Transverse colon (tissue), 4 donors: ENCODE data around the gene LIPA. TPM values are rescaled to one million over a fixed set of nuclear protein-coding genes. Genes with fewer than 3 reads are reported as not detected.

Experiments
- DNase-seq: peaks from one replicate; pipeline ENCODE4 v3.0.0-alpha.2; 2019
- H3K27ac ChIP-seq, 4 donors: fragments of 200-600 bp; sonication (generic); 2 replicates each; pipeline ENCODE4 v1.5.1; 2016 to 2018; ENCODE audit warnings: inconsistent platforms in 4 of 4
- H3K27me3 ChIP-seq: fragments of 200-600 bp; sonication (generic); 2 replicates; pipeline ENCODE4 v1.5.1; 2017; ENCODE audit warnings: inconsistent platforms
- H3K36me3 ChIP-seq, 4 donors: fragments of 200-600 bp; sonication (generic); 2 replicates each; pipeline ENCODE4 v1.5.1; 2017 to 2019; ENCODE audit warnings: inconsistent platforms in 4 of 4
- H3K4me1 ChIP-seq, 4 donors: fragments of 200-600 bp; sonication (generic); 2 replicates each; pipeline ENCODE4 v1.5.1; 2017 to 2020; ENCODE audit warnings: inconsistent platforms in 4 of 4
- H3K4me3 ChIP-seq, 4 donors: fragments of 200-600 bp; sonication (generic); 1 replicate in 1 of 4; 2 replicates in 3 of 4; pipeline versions ENCODE4 v1.5.1 to v1.6.1; 2017 to 2019; ENCODE audit warnings: inconsistent platforms in 4 of 4
- H3K9me3 ChIP-seq, 2 donors: fragments of 200-600 bp; sonication (generic); 2 replicates each; pipeline ENCODE4 v1.5.1; 2017 to 2019; ENCODE audit warnings: inconsistent platforms in 2 of 2
- CTCF ChIP-seq, 5 experiments: fragments of 200-600 bp in 3 of 5; fragments of 450-650 bp in 2 of 5; sonication (generic) in 3 of 5; IDR thresholded peaks; 1 replicate in 2 of 5; 2 replicates in 3 of 5; pipeline ENCODE4 v1.5.1; 2016 to 2017; ENCODE audit warnings: antibody characterized with exemption in 5 of 5, inconsistent platforms in 3 of 5, mild to moderate bottlenecking in 2 of 5, moderate library complexity in 1 of 5
- EP300 ChIP-seq: sonication (generic); formaldehyde crosslinking; IDR thresholded peaks from one replicate; pipeline ENCODE4 v1.6.1; 2017; ENCODE audit warnings: antibody characterized with exemption, low read depth
- POLR2A ChIP-seq: fragments of 450-650 bp; IDR thresholded peaks from one replicate; pipeline ENCODE4 v1.6.1; 2016; ENCODE audit warnings: antibody characterized with exemption, mild to moderate bottlenecking, moderate library complexity
- POLR2AphosphoS5 ChIP-seq, 3 donors: sonication (generic); formaldehyde crosslinking; IDR thresholded peaks; one replicate each; pipeline ENCODE4 v1.6.1; 2016; ENCODE audit warnings: antibody characterized with exemption in 3 of 3
- WGBS, 2 donors: methylation state at CpG; one replicate each; pipeline ENCODE4 v1.1.5; 2018; ENCODE audit warnings: low coverage in 1 of 2; 5-methylcytosine and 5-hydroxymethylcytosine counted together
- in situ Hi-C, 4 donors: fragments of 200-750 bp; cut with MboI; loops; one replicate each; pipeline versions ENCODE4 v1.15.0 to v1.15.1; 2017; ENCODE audit warnings: low sequenced_read_pairs in 3 of 4, low pct_ligation_motif_present in 1 of 4, low pct_unique_long_range_greater_than_20kb in 1 of 4
- intact Hi-C: fragments of 100-400 bp; cut with DNase I; formaldehyde crosslinking; loops from one replicate; pipeline ENCODE4 v1.15.1; 2023; ENCODE audit warnings: low total_unique reads
- total RNA-seq, 4 donors: library from RNA; depleted of rRNA; stranded (reverse); fragments of >200 nt; gene quantifications; one replicate each; pipeline ENCODE4 v1.1.0, GENCODE V29; 2016

Gene LIPA
- total RNA-seq, 4 donors from 2014 or later = 3.6 to 23.8 (median 12.1) TPM

GRCh38 chr10:89228146-89228545, 23.4 kb downstream of the LIPA start:
- Histone ChIP-seq H3K9me3 (no peaks in the 10 kb centered on the region), H3K4me3 (no peak overlapping the region), H3K27me3 (no peaks in the 10 kb centered on the region), H3K27ac (no peak overlapping the region), H3K36me3 (peaks cover 0 to 11% (median 0%) of the 10 kb centered on the region in 4 donors), H3K4me1 (peaks cover 0 to 3% (median 0%) of the 10 kb centered on the region in 4 donors)
- intact Hi-C loops (no loop called here), in situ Hi-C loops (loop anchor here in 1 of 4 donors (10.0 kb wide), 1 partner anchor 283 kb away; no protein-coding TSS in a partner anchor)
- DNase-seq = no peak
- no peak for TF ChIP-seq EP300
- TF ChIP-seq POLR2AphosphoS5 (IDR thresholded peaks at IDR 0.05) = no peak
- no peak for TF ChIP-seq CTCF (IDR thresholded peaks at IDR 0.05)
- no peak for TF ChIP-seq POLR2A
- WGBS, 2 donors = 92 to 93% methylated on average over 3 of the region's 3 CpGs

DNA sequence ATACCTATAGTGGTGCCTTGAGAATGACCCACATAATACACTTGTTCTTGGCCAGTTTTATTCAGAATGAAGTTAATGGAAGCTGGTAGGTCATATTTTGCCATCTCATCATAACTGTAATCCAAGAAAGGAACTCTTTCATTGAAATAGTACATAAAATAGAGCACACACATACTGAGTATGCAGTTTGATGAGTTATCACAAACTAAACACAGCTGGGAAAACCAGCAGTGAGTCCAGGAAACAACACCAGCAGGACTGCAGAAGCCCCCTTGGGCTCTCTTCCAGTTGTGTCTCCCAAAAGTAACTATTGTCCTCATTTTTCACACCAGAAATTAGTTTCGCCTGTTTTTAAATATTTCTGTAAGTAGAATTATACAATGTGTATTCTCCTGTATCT, 24.7 kb downstream of the LIPA start:
- H3K4me1 ChIP-seq = peaks cover 0 to 3% (median 0%) of the 10 kb centered on the region in 4 donors
- intact Hi-C loops = no loop called here
- H3K9me3 ChIP-seq = no peaks in the 10 kb centered on the region
- H3K27me3 ChIP-seq = no peaks in the 10 kb centered on the region
- H3K36me3 ChIP-seq = peaks cover 0 to 11% (median 0%) of the 10 kb centered on the region in 4 donors
- in situ Hi-C loops = loop anchor here in 1 of 4 donors (10.0 kb wide), 1 partner anchor 282 kb away; no protein-coding TSS in a partner anchor
- no peak for DNase-seq
- 90 to 100% methylated on average over 1 of the region's 1 CpG for WGBS, 2 donors
- H3K27ac ChIP-seq = no peak overlapping the region
- no peak overlapping the region for H3K4me3 ChIP-seq
- no peak for TF ChIP-seq POLR2AphosphoS5 (IDR thresholded peaks at IDR 0.05)
- no peak for TF ChIP-seq POLR2A
- TF ChIP-seq CTCF (IDR thresholded peaks at IDR 0.05) = no peak
- TF ChIP-seq EP300 = no peak

DNA sequence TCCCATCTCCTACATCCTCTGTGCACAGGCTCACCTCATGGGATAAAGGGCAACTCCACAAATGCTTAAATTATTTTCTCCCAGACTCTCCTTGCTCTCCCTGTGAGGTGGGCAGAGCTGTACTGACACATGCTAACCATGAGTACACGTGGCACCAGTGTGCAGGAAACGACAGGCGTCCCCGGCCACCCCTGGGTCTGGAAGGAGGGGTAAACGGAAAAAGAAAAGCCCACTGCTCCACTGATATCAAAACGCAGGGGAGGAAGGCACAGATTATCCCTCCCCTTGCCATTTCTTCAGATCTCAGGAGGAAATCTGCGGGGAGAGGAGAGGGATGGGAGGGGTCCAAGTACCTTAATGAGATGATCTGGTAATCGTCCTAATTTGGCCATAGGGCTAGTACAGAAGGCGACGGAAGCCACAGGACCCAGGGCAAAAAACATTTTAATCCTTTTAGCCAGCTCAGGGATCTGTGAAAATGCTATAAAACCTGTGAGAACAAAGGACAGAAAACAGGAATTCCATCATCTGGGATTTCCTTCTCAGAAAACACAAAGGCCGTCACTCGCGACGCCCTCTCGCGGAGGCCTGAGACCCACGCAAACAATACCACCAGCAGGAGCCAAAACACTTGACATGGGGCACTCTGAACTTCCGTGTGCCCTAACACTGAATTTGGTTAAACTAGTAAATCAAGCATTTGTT, 26.7 kb downstream of the LIPA start:
- 73 to 87% methylated on average over 6 to 18 of the region's 18 CpGs for WGBS, 2 donors
- peaks cover 0 to 11% (median 0%) of the 10 kb centered on the region in 4 donors for H3K36me3 ChIP-seq
- intact Hi-C loops (no loop called here), in situ Hi-C loops (loop anchor here in 2 of 4 donors (10.0 to 25.0 kb wide), 2 partner anchors 280 to 388 kb away; no protein-coding TSS in a partner anchor)
- H3K9me3 ChIP-seq = no peaks in the 10 kb centered on the region
- DNase-seq = no peak
- peak overlapping the region in 2 of 4 donors; percentile 11 to 25 for H3K27ac ChIP-seq
- no peak for TF ChIP-seq CTCF (IDR thresholded peaks at IDR 0.05)
- no peak for TF ChIP-seq EP300
- TF ChIP-seq POLR2A = no peak
- no peak for TF ChIP-seq POLR2AphosphoS5 (IDR thresholded peaks at IDR 0.05)
- H3K27me3 ChIP-seq = no peaks in the 10 kb centered on the region
- H3K4me3 ChIP-seq = no peak overlapping the region
- H3K4me1 ChIP-seq = peaks cover 0 to 3% (median 0%) of the 10 kb centered on the region in 4 donors

DNA sequence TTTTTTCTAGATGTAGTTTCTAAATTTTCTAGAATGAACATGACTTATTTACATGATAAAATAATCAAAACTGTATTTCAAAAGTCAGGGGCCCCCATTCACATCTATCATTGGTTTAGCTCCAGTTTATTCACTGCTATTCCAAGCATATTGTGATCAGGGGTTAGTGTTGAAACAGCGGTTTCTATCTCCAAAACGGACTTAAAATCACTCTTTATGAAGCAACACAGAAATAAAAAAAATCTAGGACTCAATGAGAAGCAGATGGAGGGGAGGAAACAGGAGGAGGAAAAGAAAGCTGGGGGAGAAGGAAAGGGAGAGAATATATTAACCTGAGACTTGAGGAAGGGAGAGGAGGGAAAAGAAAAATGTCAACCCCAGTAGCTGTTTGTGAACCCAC, 29.7 kb downstream of the LIPA start:
- peaks cover 0 to 11% (median 5%) of the 10 kb centered on the region in 4 donors for H3K4me1 ChIP-seq
- H3K27ac ChIP-seq = no peak overlapping the region
- TF ChIP-seq POLR2A (no peak), CTCF (IDR thresholded peaks at IDR 0.05) (no peak)
- H3K4me3 ChIP-seq = no peak overlapping the region
- DNase-seq = no peak
- in situ Hi-C loops (loop anchor here in 2 of 4 donors (10.0 to 25.0 kb wide), 2 partner anchors 277 to 385 kb away; no protein-coding TSS in a partner anchor), intact Hi-C loops (no loop called here)
- H3K27me3 ChIP-seq = no peaks in the 10 kb centered on the region
- WGBS, 2 donors = 91 to 94% methylated on average over 2 of the region's 2 CpGs
- H3K9me3 ChIP-seq = no peaks in the 10 kb centered on the region
- H3K36me3 ChIP-seq = peaks cover 0 to 3% (median 0%) of the 10 kb centered on the region in 4 donors
